ENCODE measurements around the gene CSF1. TPM values are rescaled to one million over a fixed set of nuclear protein-coding genes. Genes with fewer than 3 reads are reported as not detected.

CSF1 gene
- total and polyA plus RNA-seq, 2 of the 13 experiments (the other 11 are each of a cell fraction or from before 2014, with no cell fraction given), result 4.6 to 13.3 TPM

DNA sequence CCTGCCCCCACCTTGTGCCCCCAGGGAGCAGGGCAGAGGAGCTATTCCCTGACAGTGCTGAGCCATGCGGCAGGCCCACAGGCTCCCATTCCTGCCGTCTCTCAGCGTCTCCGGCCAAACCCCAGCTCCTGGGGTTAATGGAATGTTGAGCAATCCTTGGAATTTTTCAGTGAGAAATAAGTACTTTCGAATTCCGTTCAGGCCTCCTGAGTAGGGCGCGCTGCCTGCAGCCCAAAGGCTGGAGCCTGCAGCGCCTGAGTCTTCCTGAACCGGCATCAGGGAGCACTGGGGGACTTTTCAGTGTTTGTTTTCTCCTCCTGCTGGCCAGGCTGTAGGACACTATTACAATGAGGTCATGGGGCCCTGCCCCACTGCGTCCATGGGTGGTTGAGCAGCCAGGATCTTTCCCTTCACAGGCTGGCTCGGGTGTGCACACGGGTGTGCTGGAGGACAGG is 33.3 kb upstream of the CSF1 start (continued):
- TF ChIP-seq ZMYM3 (CRISPR knock-in tag; IDR thresholded peaks at IDR 0.05) (peak; percentile 50), TMF1 (CRISPR knock-in tag; IDR thresholded peaks at IDR 0.05; ENCODE audit: low read depth) (no peak), ZNF382 (CRISPR knock-in tag; IDR thresholded peaks at IDR 0.05; ENCODE audit: borderline replicate concordance) (no peak), ZSCAN9 (CRISPR knock-in tag; IDR thresholded peaks at IDR 0.05; ENCODE audit: borderline replicate concordance) (no peak), BRD4 (CRISPR knock-in tag; IDR thresholded peaks at IDR 0.05) (no peak), ZNF326 (CRISPR knock-in tag; IDR thresholded peaks at IDR 0.05; ENCODE audit: borderline replicate concordance) (no peak), RXRA (CRISPR knock-in tag; IDR thresholded peaks at IDR 0.05) (0 out of 2 replicates have a peak, but pooled peaks have one; percentile 50), ZNF747 (CRISPR knock-in tag; IDR thresholded peaks at IDR 0.05; ENCODE audit: borderline replicate concordance) (no peak), ZNF678 (CRISPR knock-in tag; IDR thresholded peaks at IDR 0.05) (no peak), ZNF256 (CRISPR knock-in tag; conservative IDR thresholded peaks at IDR 0.05) (no peak), ZSCAN21 (CRISPR knock-in tag; IDR thresholded peaks at IDR 0.05; ENCODE audit: borderline replicate concordance) (no peak), HDAC1 (CRISPR knock-in tag; IDR thresholded peaks at IDR 0.05) (no peak), ZNF253 (CRISPR knock-in tag; IDR thresholded peaks at IDR 0.05; ENCODE audit: borderline replicate concordance) (no peak), SKI (IDR thresholded peaks at IDR 0.05; ENCODE audit: partially characterized antibody) (no peak)
- TF ChIP-seq, protein P1, sequence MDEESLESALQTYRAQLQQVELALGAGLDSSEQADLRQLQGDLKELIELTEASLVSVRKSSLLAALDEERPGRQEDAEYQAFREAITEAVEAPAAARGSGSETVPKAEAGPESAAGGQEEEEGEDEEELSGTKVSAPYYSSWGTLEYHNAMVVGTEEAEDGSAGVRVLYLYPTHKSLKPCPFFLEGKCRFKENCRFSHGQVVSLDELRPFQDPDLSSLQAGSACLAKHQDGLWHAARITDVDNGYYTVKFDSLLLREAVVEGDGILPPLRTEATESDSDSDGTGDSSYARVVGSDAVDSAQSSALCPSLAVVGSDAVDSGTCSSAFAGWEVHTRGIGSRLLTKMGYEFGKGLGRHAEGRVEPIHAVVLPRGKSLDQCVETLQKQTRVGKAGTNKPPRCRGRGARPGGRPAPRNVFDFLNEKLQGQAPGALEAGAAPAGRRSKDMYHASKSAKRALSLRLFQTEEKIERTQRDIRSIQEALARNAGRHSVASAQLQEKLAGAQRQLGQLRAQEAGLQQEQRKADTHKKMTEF (CRISPR knock-in tag; IDR thresholded peaks at IDR 0.05), result peak; percentile 41; the same call in 1 of the 2 replicates
- TF ChIP-seq, protein P2, sequence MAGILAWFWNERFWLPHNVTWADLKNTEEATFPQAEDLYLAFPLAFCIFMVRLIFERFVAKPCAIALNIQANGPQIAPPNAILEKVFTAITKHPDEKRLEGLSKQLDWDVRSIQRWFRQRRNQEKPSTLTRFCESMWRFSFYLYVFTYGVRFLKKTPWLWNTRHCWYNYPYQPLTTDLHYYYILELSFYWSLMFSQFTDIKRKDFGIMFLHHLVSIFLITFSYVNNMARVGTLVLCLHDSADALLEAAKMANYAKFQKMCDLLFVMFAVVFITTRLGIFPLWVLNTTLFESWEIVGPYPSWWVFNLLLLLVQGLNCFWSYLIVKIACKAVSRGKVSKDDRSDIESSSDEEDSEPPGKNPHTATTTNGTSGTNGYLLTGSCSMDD (CRISPR knock-in tag; IDR thresholded peaks at IDR 0.05), result no peak
- TF ChIP-seq, protein P3, sequence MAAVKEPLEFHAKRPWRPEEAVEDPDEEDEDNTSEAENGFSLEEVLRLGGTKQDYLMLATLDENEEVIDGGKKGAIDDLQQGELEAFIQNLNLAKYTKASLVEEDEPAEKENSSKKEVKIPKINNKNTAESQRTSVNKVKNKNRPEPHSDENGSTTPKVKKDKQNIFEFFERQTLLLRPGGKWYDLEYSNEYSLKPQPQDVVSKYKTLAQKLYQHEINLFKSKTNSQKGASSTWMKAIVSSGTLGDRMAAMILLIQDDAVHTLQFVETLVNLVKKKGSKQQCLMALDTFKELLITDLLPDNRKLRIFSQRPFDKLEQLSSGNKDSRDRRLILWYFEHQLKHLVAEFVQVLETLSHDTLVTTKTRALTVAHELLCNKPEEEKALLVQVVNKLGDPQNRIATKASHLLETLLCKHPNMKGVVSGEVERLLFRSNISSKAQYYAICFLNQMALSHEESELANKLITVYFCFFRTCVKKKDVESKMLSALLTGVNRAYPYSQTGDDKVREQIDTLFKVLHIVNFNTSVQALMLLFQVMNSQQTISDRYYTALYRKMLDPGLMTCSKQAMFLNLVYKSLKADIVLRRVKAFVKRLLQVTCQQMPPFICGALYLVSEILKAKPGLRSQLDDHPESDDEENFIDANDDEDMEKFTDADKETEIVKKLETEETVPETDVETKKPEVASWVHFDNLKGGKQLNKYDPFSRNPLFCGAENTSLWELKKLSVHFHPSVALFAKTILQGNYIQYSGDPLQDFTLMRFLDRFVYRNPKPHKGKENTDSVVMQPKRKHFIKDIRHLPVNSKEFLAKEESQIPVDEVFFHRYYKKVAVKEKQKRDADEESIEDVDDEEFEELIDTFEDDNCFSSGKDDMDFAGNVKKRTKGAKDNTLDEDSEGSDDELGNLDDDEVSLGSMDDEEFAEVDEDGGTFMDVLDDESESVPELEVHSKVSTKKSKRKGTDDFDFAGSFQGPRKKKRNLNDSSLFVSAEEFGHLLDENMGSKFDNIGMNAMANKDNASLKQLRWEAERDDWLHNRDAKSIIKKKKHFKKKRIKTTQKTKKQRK (IDR thresholded peaks at IDR 0.05; ENCODE audit: low read length), result no peak
- TF ChIP-seq, protein P4, sequence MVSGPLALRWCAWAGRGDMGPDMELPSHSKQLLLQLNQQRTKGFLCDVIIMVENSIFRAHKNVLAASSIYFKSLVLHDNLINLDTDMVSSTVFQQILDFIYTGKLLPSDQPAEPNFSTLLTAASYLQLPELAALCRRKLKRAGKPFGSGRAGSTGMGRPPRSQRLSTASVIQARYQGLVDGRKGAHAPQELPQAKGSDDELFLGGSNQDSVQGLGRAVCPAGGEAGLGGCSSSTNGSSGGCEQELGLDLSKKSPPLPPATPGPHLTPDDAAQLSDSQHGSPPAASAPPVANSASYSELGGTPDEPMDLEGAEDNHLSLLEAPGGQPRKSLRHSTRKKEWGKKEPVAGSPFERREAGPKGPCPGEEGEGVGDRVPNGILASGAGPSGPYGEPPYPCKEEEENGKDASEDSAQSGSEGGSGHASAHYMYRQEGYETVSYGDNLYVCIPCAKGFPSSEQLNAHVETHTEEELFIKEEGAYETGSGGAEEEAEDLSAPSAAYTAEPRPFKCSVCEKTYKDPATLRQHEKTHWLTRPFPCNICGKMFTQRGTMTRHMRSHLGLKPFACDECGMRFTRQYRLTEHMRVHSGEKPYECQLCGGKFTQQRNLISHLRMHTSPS (CRISPR knock-in tag; IDR thresholded peaks at IDR 0.05; ENCODE audit: low read depth), result no peak
- TF ChIP-seq, protein P5, sequence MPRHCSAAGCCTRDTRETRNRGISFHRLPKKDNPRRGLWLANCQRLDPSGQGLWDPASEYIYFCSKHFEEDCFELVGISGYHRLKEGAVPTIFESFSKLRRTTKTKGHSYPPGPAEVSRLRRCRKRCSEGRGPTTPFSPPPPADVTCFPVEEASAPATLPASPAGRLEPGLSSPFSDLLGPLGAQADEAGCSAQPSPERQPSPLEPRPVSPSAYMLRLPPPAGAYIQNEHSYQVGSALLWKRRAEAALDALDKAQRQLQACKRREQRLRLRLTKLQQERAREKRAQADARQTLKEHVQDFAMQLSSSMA (CRISPR knock-in tag; IDR thresholded peaks at IDR 0.05), result no peak
- TF ChIP-seq, protein P6, sequence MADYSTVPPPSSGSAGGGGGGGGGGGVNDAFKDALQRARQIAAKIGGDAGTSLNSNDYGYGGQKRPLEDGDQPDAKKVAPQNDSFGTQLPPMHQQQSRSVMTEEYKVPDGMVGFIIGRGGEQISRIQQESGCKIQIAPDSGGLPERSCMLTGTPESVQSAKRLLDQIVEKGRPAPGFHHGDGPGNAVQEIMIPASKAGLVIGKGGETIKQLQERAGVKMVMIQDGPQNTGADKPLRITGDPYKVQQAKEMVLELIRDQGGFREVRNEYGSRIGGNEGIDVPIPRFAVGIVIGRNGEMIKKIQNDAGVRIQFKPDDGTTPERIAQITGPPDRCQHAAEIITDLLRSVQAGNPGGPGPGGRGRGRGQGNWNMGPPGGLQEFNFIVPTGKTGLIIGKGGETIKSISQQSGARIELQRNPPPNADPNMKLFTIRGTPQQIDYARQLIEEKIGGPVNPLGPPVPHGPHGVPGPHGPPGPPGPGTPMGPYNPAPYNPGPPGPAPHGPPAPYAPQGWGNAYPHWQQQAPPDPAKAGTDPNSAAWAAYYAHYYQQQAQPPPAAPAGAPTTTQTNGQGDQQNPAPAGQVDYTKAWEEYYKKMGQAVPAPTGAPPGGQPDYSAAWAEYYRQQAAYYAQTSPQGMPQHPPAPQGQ (CRISPR knock-in tag; IDR thresholded peaks at IDR 0.05; ENCODE audit: borderline replicate concordance), result no peak

All from HepG2 (cell line).